H1 (cell line): ENCODE results near the gene MCC. TPM values are rescaled to one million over a fixed set of nuclear protein-coding genes. Genes with fewer than 3 reads are reported as not detected.

Experiments used
- CBX8 ChIP-seq: fragments of 300-800, 300-1000 bp; sonication (generic); IDR thresholded peaks from 2 replicates; pipeline ENCODE4 v1.7.1; 2016; ENCODE audit warnings: low read depth, low read length, borderline replicate concordance
- polyA plus RNA-seq, 7 experiments: library from polyadenylated mRNA; depleted of rRNA in 3 of 7; stranded (reverse) in 5 of 7; unstranded in 2 of 7; fragments of >200 nt in 5 of 7; fragments of 200-250 nt in 2 of 7; gene quantifications; 1 replicate in 5 of 7; 2 replicates in 1 of 7; 4 replicates in 1 of 7; pipeline versions ENCODE4 v1.2.1 to v1.2.3, GENCODE V29; 2011 to 2013; ENCODE audit warnings: missing spikeins in 2 of 7, mixed read lengths in 2 of 7
- total RNA-seq: library from RNA; stranded (reverse); fragmentation: NEBNext Ultra II Directional; extraction: Animal tissue kit (Norgen Biotek cat#: 25700); gene quantifications from 2 replicates; pipeline ENCODE4 v1.2.1, GENCODE V29; 2021

Gene MCC
- total and polyA plus RNA-seq, 2 of the 8 experiments (the other 6 are each of a cell fraction or from before 2014, with no cell fraction given): 2.6 to 18.3 TPM

DNA sequence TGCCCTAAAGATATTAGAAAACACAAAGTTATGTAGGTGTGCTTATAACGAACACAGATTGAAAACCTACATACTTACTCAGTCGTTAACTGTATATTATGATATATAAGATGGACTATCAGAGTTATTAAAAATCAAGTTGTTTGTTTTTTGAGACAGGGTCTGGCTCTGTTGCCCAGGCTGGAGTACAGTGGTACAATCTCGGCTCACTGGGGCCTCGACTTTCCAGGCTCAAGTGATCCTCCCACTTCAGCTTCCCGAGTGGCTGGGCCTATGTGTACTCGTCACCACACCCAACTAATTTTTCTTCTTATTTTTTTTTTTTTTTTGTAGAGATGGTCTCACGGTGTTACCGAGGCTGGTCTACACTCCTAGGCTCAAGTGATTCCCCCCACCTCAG, 211.8 kb downstream of the MCC start (continued):
- no peak for TF ChIP-seq CBX8
